ENCODE measurements around the gene TMEM35B. TPM values are rescaled to one million over a fixed set of nuclear protein-coding genes. Genes with fewer than 3 reads are reported as not detected.
"Not testable (repeated sequence)": the region's sequence is repeated elsewhere in the genome, so short reads cannot be mapped to it uniquely, and the experiment has no call there.

Gene TMEM35B
- polyA plus RNA-seq, 1 donor (not counting 4 experiments of a cell fraction or from before 2014, with no cell fraction given), result 26.4 TPM

- no peak overlapping the region for H2AFZ ChIP-seq (ENCODE audit: control insufficient read depth, low read length)
- dilution Hi-C loops (cut with MboI; ENCODE audit: extremely low pct_ligation_motif_present, low sequenced_read_pairs), result no loop called here
- H3K9me1 ChIP-seq (ENCODE audit: control insufficient read depth, extremely low read depth, insufficient read depth, low read length), result no peaks in the 10 kb centered on the region
- H3K4me1 ChIP-seq (ENCODE audit: control insufficient read depth, extremely low read depth, insufficient read depth, low read length), result no peaks in the 10 kb centered on the region
- H3K27me3 ChIP-seq (ENCODE audit: control insufficient read depth, extremely low read depth, insufficient read depth, low read length), result no peaks in the 10 kb centered on the region
- no peaks in the 10 kb centered on the region for H3K36me3 ChIP-seq (ENCODE audit: control insufficient read depth in 2 of 2, extremely low read depth in 1 of 2, insufficient read depth in 2 of 2, low read length in 2 of 2)
- H4K20me1 ChIP-seq (ENCODE audit: control insufficient read depth, extremely low read depth, insufficient read depth, low read length), result no peaks in the 10 kb centered on the region
- H3K4me2 ChIP-seq (ENCODE audit: control insufficient read depth, extremely low read depth, insufficient read depth, low read depth, low read length), result no peak overlapping the region
- TF ChIP-seq CTCF (optimal IDR thresholded peaks at IDR 0.05 in 1 of 3, IDR thresholded peaks at IDR 0.05 in 1 of 3, conservative IDR thresholded peaks at IDR 0.05 in 1 of 3; ENCODE audit: extremely low read depth in 1 of 3, insufficient read depth in 2 of 3, low read length in 3 of 3) (no peak), EZH2 (IDR thresholded peaks at IDR 0.05; ENCODE audit: low read length) (no peak)
- H3K9ac ChIP-seq (ENCODE audit: control insufficient read depth, extremely low read depth, insufficient read depth, low read length), result no peak overlapping the region
- DNase-seq (ENCODE audit: low read depth, low spot score) (no peak), FAIRE-seq (no peak)
- no peaks in the 10 kb centered on the region for H3K9me3 ChIP-seq (ENCODE audit: control insufficient read depth, low read depth, low read length)
- H3K27ac ChIP-seq (ENCODE audit: control insufficient read depth, insufficient read depth, low read length), result no peak overlapping the region
- no peak overlapping the region for H3K4me3 ChIP-seq (ENCODE audit: control insufficient read depth in 2 of 3, extremely low read depth in 1 of 3, insufficient read depth in 2 of 3, low read depth in 1 of 3, low read length in 3 of 3)
- no peaks in the 10 kb centered on the region for H3K79me2 ChIP-seq (ENCODE audit: control insufficient read depth, insufficient read depth, low read length)
Measured at GRCh38 chr1:34965597-34965996, 19.6 kb downstream of the TMEM35B start.

DNA sequence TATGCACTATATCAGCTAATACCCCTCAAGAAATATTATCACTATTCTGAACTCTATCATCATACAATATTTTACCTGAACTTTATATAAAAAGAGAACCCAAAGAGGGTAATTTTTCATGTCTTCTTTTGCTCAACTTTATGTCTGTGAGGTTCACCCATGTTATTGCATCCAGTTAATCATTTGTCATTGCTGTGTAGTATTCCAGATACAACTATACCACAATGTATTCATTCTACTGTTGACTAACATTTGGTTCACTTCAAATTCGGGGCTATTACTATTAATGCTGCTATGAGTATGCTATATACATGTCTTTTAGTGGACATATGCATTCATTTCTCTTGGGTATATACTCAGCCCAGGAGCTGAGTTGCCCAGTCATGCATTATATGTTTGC is 34.7 kb downstream of the TMEM35B start:
- Histone ChIP-seq H2AFZ (ENCODE audit: control insufficient read depth, low read length) (no peak overlapping the region), H3K79me2 (ENCODE audit: control insufficient read depth, insufficient read depth, low read length) (no peaks in the 10 kb centered on the region), H3K4me3 (ENCODE audit: control insufficient read depth in 2 of 3, extremely low read depth in 1 of 3, insufficient read depth in 2 of 3, low read depth in 1 of 3, low read length in 3 of 3) (no peak overlapping the region), H3K9me1 (ENCODE audit: control insufficient read depth, extremely low read depth, insufficient read depth, low read length) (no peaks in the 10 kb centered on the region), H3K27ac (ENCODE audit: control insufficient read depth, insufficient read depth, low read length) (no peak overlapping the region), H3K36me3 (ENCODE audit: control insufficient read depth in 2 of 2, extremely low read depth in 1 of 2, insufficient read depth in 2 of 2, low read length in 2 of 2) (no peaks in the 10 kb centered on the region), H3K9me3 (ENCODE audit: control insufficient read depth, low read depth, low read length) (no peaks in the 10 kb centered on the region), H3K4me1 (ENCODE audit: control insufficient read depth, extremely low read depth, insufficient read depth, low read length) (no peaks in the 10 kb centered on the region), H3K4me2 (ENCODE audit: control insufficient read depth, extremely low read depth, insufficient read depth, low read depth, low read length) (no peak overlapping the region), H3K9ac (ENCODE audit: control insufficient read depth, extremely low read depth, insufficient read depth, low read length) (no peak overlapping the region), H3K27me3 (ENCODE audit: control insufficient read depth, extremely low read depth, insufficient read depth, low read length) (no peaks in the 10 kb centered on the region), H4K20me1 (ENCODE audit: control insufficient read depth, extremely low read depth, insufficient read depth, low read length) (no peaks in the 10 kb centered on the region)
- DNase-seq (ENCODE audit: low read depth, low spot score) (no peak), FAIRE-seq (no peak)
- TF ChIP-seq EZH2 (IDR thresholded peaks at IDR 0.05; ENCODE audit: low read length), result no peak
- TF ChIP-seq CTCF (optimal IDR thresholded peaks at IDR 0.05 in 1 of 3, IDR thresholded peaks at IDR 0.05 in 1 of 3, conservative IDR thresholded peaks at IDR 0.05 in 1 of 3; ENCODE audit: extremely low read depth in 1 of 3, insufficient read depth in 2 of 3, low read length in 3 of 3), result no peak
- dilution Hi-C loops (cut with MboI; ENCODE audit: extremely low pct_ligation_motif_present, low sequenced_read_pairs), result no loop called here

DNA sequence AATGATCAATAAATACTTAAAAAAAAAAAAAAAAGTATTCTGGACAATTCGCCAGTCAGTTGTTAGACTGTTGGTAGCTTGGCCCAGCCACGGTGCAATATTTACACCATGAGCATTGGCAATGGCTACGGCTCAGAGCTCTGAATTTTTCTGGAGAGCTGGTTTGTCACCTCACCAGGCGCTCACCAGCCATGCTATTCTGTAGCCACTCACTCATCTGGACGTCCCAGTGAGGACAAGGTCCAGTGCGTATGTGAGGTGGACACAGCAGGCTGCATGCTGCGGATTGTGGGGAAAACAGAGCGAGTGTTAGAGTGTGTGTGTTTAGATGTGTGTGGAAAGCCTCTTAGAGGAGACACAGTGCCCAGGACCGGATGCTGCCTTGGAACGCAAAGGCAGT is 36.4 kb downstream of the TMEM35B start:
- H3K4me3 ChIP-seq (ENCODE audit: control insufficient read depth in 2 of 3, extremely low read depth in 1 of 3, insufficient read depth in 2 of 3, low read depth in 1 of 3, low read length in 3 of 3); H3K4me2 ChIP-seq (ENCODE audit: control insufficient read depth, extremely low read depth, insufficient read depth, low read depth, low read length); H3K27me3 ChIP-seq (ENCODE audit: control insufficient read depth, extremely low read depth, insufficient read depth, low read length); H3K9me3 ChIP-seq (ENCODE audit: control insufficient read depth, low read depth, low read length); H3K9me1 ChIP-seq (ENCODE audit: control insufficient read depth, extremely low read depth, insufficient read depth, low read length); H2AFZ ChIP-seq (ENCODE audit: control insufficient read depth, low read length); H3K79me2 ChIP-seq (ENCODE audit: control insufficient read depth, insufficient read depth, low read length); H4K20me1 ChIP-seq (ENCODE audit: control insufficient read depth, extremely low read depth, insufficient read depth, low read length); FAIRE-seq; H3K27ac ChIP-seq (ENCODE audit: control insufficient read depth, insufficient read depth, low read length); H3K36me3 ChIP-seq (ENCODE audit: control insufficient read depth in 2 of 2, extremely low read depth in 1 of 2, insufficient read depth in 2 of 2, low read length in 2 of 2); H3K4me1 ChIP-seq (ENCODE audit: control insufficient read depth, extremely low read depth, insufficient read depth, low read length); H3K9ac ChIP-seq (ENCODE audit: control insufficient read depth, extremely low read depth, insufficient read depth, low read length); dilution Hi-C loops (cut with MboI; ENCODE audit: extremely low pct_ligation_motif_present, low sequenced_read_pairs); DNase-seq (ENCODE audit: low read depth, low spot score): not testable (repeated sequence)

GRCh38 chr1:34947641-34948314 is 37.4 kb downstream of the TMEM35B start:
- H3K27ac ChIP-seq (ENCODE audit: control insufficient read depth, insufficient read depth, low read length); H3K9ac ChIP-seq (ENCODE audit: control insufficient read depth, extremely low read depth, insufficient read depth, low read length); FAIRE-seq; H3K79me2 ChIP-seq (ENCODE audit: control insufficient read depth, insufficient read depth, low read length); H3K36me3 ChIP-seq (ENCODE audit: control insufficient read depth in 2 of 2, extremely low read depth in 1 of 2, insufficient read depth in 2 of 2, low read length in 2 of 2); H3K4me1 ChIP-seq (ENCODE audit: control insufficient read depth, extremely low read depth, insufficient read depth, low read length); H3K4me2 ChIP-seq (ENCODE audit: control insufficient read depth, extremely low read depth, insufficient read depth, low read depth, low read length); H2AFZ ChIP-seq (ENCODE audit: control insufficient read depth, low read length); H3K27me3 ChIP-seq (ENCODE audit: control insufficient read depth, extremely low read depth, insufficient read depth, low read length); H3K9me1 ChIP-seq (ENCODE audit: control insufficient read depth, extremely low read depth, insufficient read depth, low read length); DNase-seq (ENCODE audit: low read depth, low spot score); dilution Hi-C loops (cut with MboI; ENCODE audit: extremely low pct_ligation_motif_present, low sequenced_read_pairs); H3K4me3 ChIP-seq (ENCODE audit: control insufficient read depth in 2 of 3, extremely low read depth in 1 of 3, insufficient read depth in 2 of 3, low read depth in 1 of 3, low read length in 3 of 3); H3K9me3 ChIP-seq (ENCODE audit: control insufficient read depth, low read depth, low read length); H4K20me1 ChIP-seq (ENCODE audit: control insufficient read depth, extremely low read depth, insufficient read depth, low read length): not testable (repeated sequence)

Measured in keratinocyte (primary cell).